Measurements from ENCODE around the gene TLK1. TPM values are rescaled to one million over a fixed set of nuclear protein-coding genes. Genes with fewer than 3 reads are reported as not detected.
A peak's percentile ranks its signal among the peaks of the same experiment; 100 is the strongest.

The TLK1 gene
- total and polyA plus RNA-seq, 12 donors, result 5.8 to 41.8 (median 31.1) TPM

DNA sequence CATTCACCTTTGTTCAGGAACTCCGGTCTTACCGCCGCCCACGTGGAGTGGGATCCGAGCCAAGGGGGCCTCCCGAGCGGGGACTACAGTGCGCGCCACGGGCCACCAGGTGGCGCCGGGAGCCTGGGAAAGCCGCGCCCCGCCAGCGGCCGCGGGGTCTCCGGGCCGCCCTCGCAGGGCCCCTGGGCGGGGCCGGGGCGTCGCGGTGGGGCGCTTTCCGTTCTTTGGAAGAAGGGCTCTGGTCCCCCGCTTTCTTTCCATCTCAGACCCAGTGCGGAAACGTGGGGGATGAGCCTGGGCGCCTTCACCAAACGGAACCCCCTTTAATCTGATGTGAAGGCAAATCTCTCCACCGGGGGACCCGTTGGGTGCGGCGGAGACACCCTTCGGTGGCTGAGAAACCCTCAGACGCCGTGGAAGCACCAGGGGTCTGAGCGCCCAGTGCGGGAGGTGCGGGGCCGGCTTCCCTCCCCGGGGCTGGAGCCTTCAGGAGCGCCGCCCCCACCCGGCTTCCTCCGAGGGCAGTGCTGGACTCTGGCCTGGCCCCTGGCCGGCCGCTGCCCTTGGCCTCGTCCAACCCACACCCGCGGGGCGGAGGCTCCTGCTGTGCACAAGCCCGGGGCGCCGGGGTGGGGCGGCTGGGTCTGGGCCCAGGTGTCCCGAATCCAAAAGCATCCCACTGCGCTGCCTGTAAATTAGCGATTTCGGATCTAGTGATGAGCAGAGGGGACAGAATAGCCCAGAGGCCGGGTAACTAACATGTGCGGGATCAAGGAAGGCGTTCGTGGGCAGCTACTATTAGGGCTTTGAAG, 187.0 kb downstream of the TLK1 start:
- Histone ChIP-seq H3K36me3 (no peaks in the 10 kb centered on the region), H3K4me3 (peak overlapping the region; percentile 65 to 93 (median 72)), H3K4me1 (peaks cover 0 to 14% (median 10%) of the 10 kb centered on the region in 9 donors), H3K9me3 (no peaks in the 10 kb centered on the region), H3K27ac (peak overlapping the region; percentile 47 to 92 (median 82)), H3K27me3 (no peaks in the 10 kb centered on the region)
- peak; percentile 95 to 98 (median 97) for ATAC-seq
- TF ChIP-seq CTCF (IDR thresholded peaks at IDR 0.05), result peak; percentile 82 to 99 (median 94)
- 6 to 8% methylated on average over 59 to 67 of the region's 67 CpGs for WGBS, 2 donors
- DNase-seq, result peak; percentile 84 to 85
- intact Hi-C loops (cut with DNase I), result loop anchor here (1.0 to 10.0 kb wide), 12 partner anchors 114 to 449 kb away; partner anchors contain the start of gene TLK1 (in 5 of the 10)

DNA sequence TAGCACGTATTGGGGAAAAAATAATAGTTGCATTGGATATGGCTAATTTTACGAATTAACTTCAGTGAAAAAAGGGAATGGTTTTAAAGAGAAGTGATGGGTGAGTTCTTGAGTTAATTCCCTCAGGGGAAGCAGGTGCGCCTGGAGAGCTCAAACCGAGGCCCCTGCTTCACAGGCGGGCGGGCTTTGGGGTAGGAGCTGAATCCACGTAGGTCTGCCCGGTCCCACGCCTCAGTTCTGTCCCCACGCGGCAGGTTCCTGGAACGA, 187.5 kb downstream of the TLK1 start:
- Histone ChIP-seq H3K27ac (peak overlapping the region in 5 of 10 donors; percentile 75 to 92 (median 82)), H3K36me3 (peaks cover 0 to 4% (median 0%) of the 10 kb centered on the region in 9 donors), H3K27me3 (no peaks in the 10 kb centered on the region), H3K4me1 (peaks cover 0 to 14% (median 10%) of the 10 kb centered on the region in 9 donors), H3K4me3 (peak overlapping the region in 9 of 10 donors; percentile 67 to 93 (median 72)), H3K9me3 (no peaks in the 10 kb centered on the region)
- DNase-seq (no peak), ATAC-seq (no peak)
- intact Hi-C loops (cut with DNase I), result loop anchor here (1.0 to 10.0 kb wide), 11 partner anchors 114 to 449 kb away; partner anchors contain the start of gene TLK1 (in 5 of the 10)
- TF ChIP-seq CTCF (IDR thresholded peaks at IDR 0.05), result no peak
- WGBS, 2 donors, result 8 to 13% methylated on average over 12 of the region's 12 CpGs

GRCh38 chr2:170972296-170973224, 188.1 kb downstream of the TLK1 start:
- ATAC-seq (no peak), DNase-seq (no peak)
- H3K36me3 ChIP-seq, result peaks cover 0 to 10% (median 0%) of the 10 kb centered on the region in 9 donors
- intact Hi-C loops (cut with DNase I), result loop anchor here (1.0 to 10.0 kb wide), 11 partner anchors 115 to 450 kb away; partner anchors contain the start of gene TLK1 (in 5 of the 10)
- peak overlapping the region in 2 of 10 donors; percentile 75 to 92 for H3K27ac ChIP-seq
- no peak for TF ChIP-seq CTCF (IDR thresholded peaks at IDR 0.05)
- H3K4me1 ChIP-seq, result peaks cover 0 to 14% (median 11%) of the 10 kb centered on the region in 9 donors
- 74 to 77% methylated on average over 20 of the region's 20 CpGs for WGBS, 2 donors
- H3K4me3 ChIP-seq, result peak overlapping the region in 6 of 10 donors; percentile 71 to 93 (median 78)
- no peaks in the 10 kb centered on the region for H3K9me3 ChIP-seq
- no peaks in the 10 kb centered on the region for H3K27me3 ChIP-seq

- DNase-seq (no peak), ATAC-seq (no peak)
- Histone ChIP-seq H3K4me1 (peaks cover 0 to 16% (median 11%) of the 10 kb centered on the region in 9 donors), H3K36me3 (peaks cover 0 to 25% (median 14%) of the 10 kb centered on the region in 9 donors), H3K27me3 (no peaks in the 10 kb centered on the region), H3K9me3 (no peaks in the 10 kb centered on the region), H3K27ac (no peak overlapping the region), H3K4me3 (no peak overlapping the region)
- intact Hi-C loops (cut with DNase I), result loop anchor here in 8 of 10 donors (5.0 to 10.0 kb wide), 7 partner anchors 116 to 451 kb away; partner anchors contain the start of gene TLK1 (in 2 of the 8)
- 87 to 92% methylated on average over 3 of the region's 3 CpGs for WGBS, 2 donors
- no peak for TF ChIP-seq CTCF (IDR thresholded peaks at IDR 0.05)
These were observed 189.6 kb downstream of the TLK1 start for GRCh38 chr2:170971071-170971470.

Data from heart right ventricle (tissue), 16 donors.